H9 (cell line): Measurements from ENCODE around the gene ANXA3. TPM values are rescaled to one million over a fixed set of nuclear protein-coding genes. Genes with fewer than 3 reads are reported as not detected.

Experiments used
- DNase-seq: peaks from one replicate; pipeline ENCODE4 v3.0.0-alpha.2; 2017
- H2AFZ ChIP-seq: one replicate; pipeline ENCODE4 v1.6.1; 2013; ENCODE audit warnings: mild to moderate bottlenecking, low read length, control low read depth, moderate library complexity
- H2AK5ac ChIP-seq: 2 replicates; pipeline ENCODE4 v1.6.1; 2013; ENCODE audit warnings: low read length, control low read depth, mixed read lengths; ENCODE audit not compliant: insufficient read length
- H2BK120ac ChIP-seq: one replicate; pipeline ENCODE4 v1.6.1; 2013; ENCODE audit warnings: low read depth, mild to moderate bottlenecking, low read length, control low read depth, inconsistent platforms; ENCODE audit not compliant: poor library complexity, severe bottlenecking
- H2BK12ac ChIP-seq: 2 replicates; pipeline ENCODE4 v1.6.1; 2013; ENCODE audit warnings: low read length, control low read depth, mixed read lengths, low read depth; ENCODE audit not compliant: insufficient read length
- H2BK15ac ChIP-seq: 2 replicates; pipeline ENCODE4 v1.6.1; 2013; ENCODE audit warnings: low read depth, low read length, control low read depth
- H2BK20ac ChIP-seq: one replicate; pipeline ENCODE4 v1.6.1; 2013; ENCODE audit warnings: low read depth, mild to moderate bottlenecking, low read length, control low read depth, inconsistent platforms; ENCODE audit not compliant: poor library complexity, severe bottlenecking
- H2BK5ac ChIP-seq: 2 replicates; pipeline ENCODE4 v1.6.1; 2013; ENCODE audit warnings: low read length, control low read depth, mixed read lengths; ENCODE audit not compliant: insufficient read length
- H3K14ac ChIP-seq: 2 replicates; pipeline ENCODE4 v1.6.1; 2013; ENCODE audit warnings: low read length, control low read depth; ENCODE audit not compliant: insufficient read depth
- H3K18ac ChIP-seq: 2 replicates; pipeline ENCODE4 v1.6.1; 2013; ENCODE audit warnings: low read depth, mild to moderate bottlenecking, mixed read lengths, low read length, control low read depth; ENCODE audit not compliant: insufficient read length
- H3K23ac ChIP-seq: 2 replicates; pipeline ENCODE4 v1.6.1; 2013; ENCODE audit warnings: low read length, control low read depth, mixed read lengths, low read depth; ENCODE audit not compliant: insufficient read length
- H3K23me2 ChIP-seq: 2 replicates; pipeline ENCODE4 v1.6.1; 2013; ENCODE audit warnings: low read depth, mild to moderate bottlenecking, mixed read lengths, low read length, control low read depth; ENCODE audit not compliant: insufficient read length, poor library complexity, severe bottlenecking
- H3K27ac ChIP-seq: 2 replicates; pipeline ENCODE4 v1.5.1; 2013; ENCODE audit warnings: low read length, control low read depth, mixed read lengths, low read depth; ENCODE audit not compliant: insufficient read length
- H3K27me3 ChIP-seq: 2 replicates; pipeline ENCODE4 v1.6.1; 2013; ENCODE audit warnings: low read length, control low read depth, inconsistent platforms; ENCODE audit not compliant: insufficient read depth
- H3K4ac ChIP-seq: 2 replicates; pipeline ENCODE4 v1.6.1; 2013; ENCODE audit warnings: low read depth, mild to moderate bottlenecking, control low read depth, inconsistent platforms, low read length, moderate library complexity
- H3K4me1 ChIP-seq: 2 replicates; pipeline ENCODE4 v1.6.1; 2013; ENCODE audit warnings: low read length, control low read depth, inconsistent platforms; ENCODE audit not compliant: insufficient read depth
- H3K4me2 ChIP-seq: 2 replicates; pipeline ENCODE4 v1.6.1; 2013; ENCODE audit warnings: low read length, control low read depth, mixed read lengths; ENCODE audit not compliant: insufficient read length, insufficient read depth
- H3K56ac ChIP-seq: 2 replicates; pipeline ENCODE4 v1.6.1; 2013; ENCODE audit warnings: low read depth, mild to moderate bottlenecking, mixed read lengths, low read length, control low read depth; ENCODE audit not compliant: insufficient read length
- H3K79me1 ChIP-seq: 2 replicates; pipeline ENCODE4 v1.6.1; 2013; ENCODE audit warnings: low read depth, mild to moderate bottlenecking, moderate library complexity, low read length, control low read depth, inconsistent platforms; ENCODE audit not compliant: insufficient read depth, poor library complexity, severe bottlenecking
- H3K79me2 ChIP-seq: 2 replicates; pipeline ENCODE4 v1.6.1; 2013; ENCODE audit warnings: low read length, control low read depth, inconsistent platforms; ENCODE audit not compliant: insufficient read depth
- H3K9ac ChIP-seq: 2 replicates; pipeline ENCODE4 v1.6.1; 2013; ENCODE audit warnings: low read length, control low read depth, mixed read lengths; ENCODE audit not compliant: insufficient read length; ENCODE audit errors: extremely low read depth
- H3K9me3 ChIP-seq: one replicate; pipeline ENCODE4 v1.6.1; 2013; ENCODE audit warnings: low read depth, low read length, inconsistent platforms; ENCODE audit not compliant: control insufficient read depth
- H3T11ph ChIP-seq: one replicate; pipeline ENCODE4 v1.6.1; 2013; ENCODE audit warnings: mild to moderate bottlenecking, low read length, control low read depth, inconsistent platforms
- H4K20me1 ChIP-seq: one replicate; pipeline ENCODE4 v1.6.1; 2013; ENCODE audit not compliant: control insufficient read depth, insufficient read length, insufficient read depth
- H4K5ac ChIP-seq: 2 replicates; pipeline ENCODE4 v1.6.1; 2013; ENCODE audit warnings: low read depth, mild to moderate bottlenecking, mixed read lengths, low read length, control low read depth; ENCODE audit not compliant: insufficient read length
- H4K8ac ChIP-seq: replicated peaks from 2 replicates; pipeline ENCODE4 v1.6.1; 2013; ENCODE audit warnings: low read length, control low read depth, mixed read lengths, low read depth; ENCODE audit not compliant: insufficient read length
- H4K91ac ChIP-seq: 2 replicates; pipeline ENCODE4 v1.6.1; 2013; ENCODE audit warnings: low read depth, mild to moderate bottlenecking, moderate library complexity, mixed read lengths, low read length, control low read depth; ENCODE audit not compliant: insufficient read length
- H3K27ac Mint-ChIP-seq, 3 experiments: 2 replicates in 2 of 3; 3 replicates in 1 of 3; pipeline ENCODE4 v1.8.0; 2020 to 2021; ENCODE audit warnings: mixed read lengths in 3 of 3, mild to moderate bottlenecking in 1 of 3, moderate library complexity in 1 of 3
- H3K27me3 Mint-ChIP-seq: 2 replicates; pipeline ENCODE4 v1.8.0; 2021; ENCODE audit warnings: low read depth, mild to moderate bottlenecking, moderate library complexity, mixed read lengths
- H3K36me3 Mint-ChIP-seq, 3 experiments: 2 replicates in 2 of 3; 3 replicates in 1 of 3; pipeline ENCODE4 v1.8.0; 2020 to 2021; ENCODE audit warnings: low read depth in 3 of 3, mixed read lengths in 3 of 3; ENCODE audit not compliant: insufficient read depth in 1 of 3
- H3K4me1 Mint-ChIP-seq, 2 experiments: 2 replicates each; pipeline ENCODE4 v1.8.0; 2020; ENCODE audit warnings: mixed read lengths in 2 of 2
- H3K4me3 Mint-ChIP-seq, 2 experiments: 2 replicates in 1 of 2; 3 replicates in 1 of 2; pipeline ENCODE4 v1.8.0; 2020 to 2021; ENCODE audit warnings: mild to moderate bottlenecking in 2 of 2, mixed read lengths in 2 of 2, moderate library complexity in 1 of 2
- H3K9me3 Mint-ChIP-seq, 2 experiments: 2 replicates in 1 of 2; 3 replicates in 1 of 2; pipeline ENCODE4 v1.8.0; 2020; ENCODE audit warnings: mild to moderate bottlenecking in 2 of 2, mixed read lengths in 2 of 2, moderate library complexity in 1 of 2
- CTCF ChIP-seq: fragments of 200-600 bp; sonication (generic); conservative IDR thresholded peaks from 3 replicates; pipeline ENCODE4 v1.8.0; 2021; ENCODE audit warnings: antibody characterized with exemption, mild to moderate bottlenecking
- WGBS: extraction: QIAGEN DNeasy Blood & Tissue Kit; methylation state at CpG from one replicate; pipeline ENCODE4 v1.1.7; 2013; ENCODE audit warnings: missing lambda C conversion rate, low lambda C conversion rate, mixed read lengths; ENCODE audit not compliant: insufficient read length; ENCODE audit errors: extremely low coverage; 5-methylcytosine and 5-hydroxymethylcytosine counted together
- total RNA-seq: library from RNA; stranded (reverse); gene quantifications from 2 replicates; pipeline ENCODE4 v1.2.1, GENCODE V29; 2021

Gene ANXA3
- total RNA-seq, 1 experiment from 2014 or later, result 20.6 TPM

- Histone ChIP-seq H3K23ac (no peak overlapping the region), H3K9ac (no peak overlapping the region), H2BK12ac (no peak overlapping the region), H3K18ac (no peak overlapping the region), H3K4me1 (peaks cover 2% of the 10 kb centered on the region; the same call in 1 of the 2 replicates), H2AK5ac (no peak overlapping the region), H3K23me2 (no peaks in the 10 kb centered on the region), H3K14ac (no peak overlapping the region), H3K9me3 (no peaks in the 10 kb centered on the region), H2BK120ac (no peak overlapping the region), H2BK20ac (no peak overlapping the region), H3K4me2 (no peak overlapping the region), H3K27ac (no peak overlapping the region), H2BK5ac (no peak overlapping the region), H2BK15ac (no peak overlapping the region), H3T11ph (no peak overlapping the region), H2AFZ (no peak overlapping the region), H3K4ac (no peak overlapping the region), H3K79me2 (no peaks in the 10 kb centered on the region), H3K27me3 (no peaks in the 10 kb centered on the region; the same call in 1 of the 2 replicates), H3K79me1 (no peaks in the 10 kb centered on the region), H4K5ac (no peak overlapping the region), H4K91ac (no peak overlapping the region), H4K20me1 (no peaks in the 10 kb centered on the region), H4K8ac (no peak overlapping the region), H3K56ac (no peak overlapping the region)
- Mint-ChIP-seq H3K9me3 (no peaks in the 10 kb centered on the region), H3K27ac (no peak overlapping the region), H3K4me3 (no peak overlapping the region), H3K27me3 (no peaks in the 10 kb centered on the region), H3K4me1 (peaks cover 0 to 6% of the 10 kb centered on the region in 2 experiments; a peak in 2 of 4 replicates), H3K36me3 (no peaks in the 10 kb centered on the region)
- DNase-seq, result no peak
- WGBS, result no CpG with 5 or more reads among the region's 2 CpGs
- no peak for TF ChIP-seq CTCF
Measured at GRCh38 chr4:78647272-78647671, 95.7 kb downstream of the ANXA3 start.
